ENCODE results near the gene CPNE8. TPM values are rescaled to one million over a fixed set of nuclear protein-coding genes. Genes with fewer than 3 reads are reported as not detected.

Gene CPNE8
- total RNA-seq, 3 donors from 2014 or later = 23.4 to 31.5 (median 24.7) TPM

DNA sequence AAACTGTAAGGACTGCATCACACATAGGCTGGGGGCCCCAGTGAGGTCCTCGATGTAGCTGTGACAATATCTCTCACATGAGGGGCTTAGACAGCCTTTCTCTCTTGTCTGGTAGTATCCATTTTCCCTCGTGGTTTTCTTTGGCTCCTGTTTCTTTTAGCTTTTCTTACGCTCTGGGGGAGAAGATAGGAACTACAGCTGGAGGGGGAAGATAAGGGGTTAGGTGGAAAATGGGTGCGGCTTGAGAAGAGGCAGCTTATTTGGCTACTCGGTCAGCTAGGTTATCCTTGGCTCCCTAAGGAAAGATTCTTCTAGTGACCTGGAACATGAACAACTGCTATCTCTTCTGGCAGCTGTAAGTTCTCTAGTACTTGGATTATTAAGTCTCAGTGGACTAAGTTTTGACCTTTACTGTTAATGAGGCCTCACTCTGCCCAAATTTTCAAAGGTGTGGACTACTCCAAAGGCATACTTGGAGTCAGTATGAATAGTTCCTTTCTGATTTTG is 28.7 kb upstream of the CPNE8 start:
- intact Hi-C loops (cut with DNase I, micrococcal nuclease) = no loop called here
- TF ChIP-seq CTCF (IDR thresholded peaks at IDR 0.05) = no peak
- DNase-seq (no peak), ATAC-seq (no peak)
- Histone ChIP-seq H3K4me3 (no peak overlapping the region), H3K36me3 (ENCODE audit: low read depth) (no peaks in the 10 kb centered on the region), H3K9me3 (no peaks in the 10 kb centered on the region), H3K4me1 (ENCODE audit: low read depth) (no peaks in the 10 kb centered on the region)

GRCh38 chr12:38932320-38932719 is 26.9 kb upstream of the CPNE8 start:
- no peak for TF ChIP-seq CTCF (IDR thresholded peaks at IDR 0.05)
- H3K4me1 ChIP-seq (ENCODE audit: low read depth) = no peaks in the 10 kb centered on the region
- intact Hi-C loops (cut with DNase I, micrococcal nuclease) = no loop called here
- no peaks in the 10 kb centered on the region for H3K9me3 ChIP-seq
- ATAC-seq = no peak
- H3K4me3 ChIP-seq = no peak overlapping the region
- no peaks in the 10 kb centered on the region for H3K36me3 ChIP-seq (ENCODE audit: low read depth)
- DNase-seq = no peak

- TF ChIP-seq CTCF (IDR thresholded peaks at IDR 0.05) = no peak
- H3K4me3 ChIP-seq = no peak overlapping the region
- no peaks in the 10 kb centered on the region for H3K4me1 ChIP-seq (ENCODE audit: low read depth)
- no peak for DNase-seq
- no peak for ATAC-seq
- H3K36me3 ChIP-seq (ENCODE audit: low read depth) = no peaks in the 10 kb centered on the region
- intact Hi-C loops (cut with DNase I, micrococcal nuclease) = no loop called here
- no peaks in the 10 kb centered on the region for H3K9me3 ChIP-seq
These were observed 26.1 kb upstream of the CPNE8 start for GRCh38 chr12:38931461-38931860.

GRCh38 chr12:38930990-38931389 is 25.6 kb upstream of the CPNE8 start:
- DNase-seq = no peak
- intact Hi-C loops (cut with DNase I, micrococcal nuclease) = no loop called here
- Histone ChIP-seq H3K36me3 (ENCODE audit: low read depth) (no peaks in the 10 kb centered on the region), H3K9me3 (no peaks in the 10 kb centered on the region), H3K4me3 (no peak overlapping the region), H3K4me1 (ENCODE audit: low read depth) (no peaks in the 10 kb centered on the region)
- no peak for TF ChIP-seq CTCF (IDR thresholded peaks at IDR 0.05)
- ATAC-seq = no peak

DNA sequence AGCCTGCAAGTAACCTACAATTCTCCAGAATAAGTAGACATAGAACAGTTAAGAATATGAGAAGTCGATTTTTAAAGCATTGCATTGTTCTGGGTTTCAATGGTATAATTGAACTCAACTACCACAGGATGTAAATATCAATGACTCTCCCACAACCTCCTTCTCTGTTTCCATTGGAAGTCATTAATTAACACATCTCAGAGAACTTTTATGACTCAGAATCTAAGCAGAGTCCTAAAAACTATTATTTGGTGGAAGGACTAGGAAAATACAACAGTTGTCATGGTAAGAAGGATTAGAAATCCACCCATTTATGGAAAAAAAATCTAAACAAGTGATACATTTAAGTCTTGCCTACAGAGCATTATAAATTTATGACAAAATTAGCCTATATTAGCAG is 21.1 kb upstream of the CPNE8 start:
- Histone ChIP-seq H3K36me3 (ENCODE audit: low read depth) (no peaks in the 10 kb centered on the region), H3K4me1 (ENCODE audit: low read depth) (no peaks in the 10 kb centered on the region), H3K9me3 (no peaks in the 10 kb centered on the region), H3K4me3 (no peak overlapping the region)
- no peak for TF ChIP-seq CTCF (IDR thresholded peaks at IDR 0.05)
- DNase-seq (no peak), ATAC-seq (no peak)
- intact Hi-C loops (cut with DNase I, micrococcal nuclease) = loop anchor here in 1 of 2 donors (10.0 kb wide), 1 partner anchor 348 kb away; no protein-coding TSS in a partner anchor

All from mucosa of descending colon (tissue), 3 donors.